Peyer's patch (tissue), 4 donors: ENCODE data around the gene ZNF33B. TPM values are rescaled to one million over a fixed set of nuclear protein-coding genes. Genes with fewer than 3 reads are reported as not detected.
"Not testable (repeated sequence)": the region's sequence is repeated elsewhere in the genome, so short reads cannot be mapped to it uniquely, and the experiment has no call there.

Source experiments
- DNase-seq, 3 donors: peaks; one replicate each; pipeline ENCODE4 v3.0.0-alpha.2; 2017 to 2019
- H3K27ac ChIP-seq, 4 donors: fragments of 200-600 bp; sonication (generic); one replicate each; pipeline ENCODE4 v1.5.1; 2016 to 2019
- H3K27me3 ChIP-seq, 2 donors: fragments of 200-600 bp; sonication (generic); one replicate each; pipeline ENCODE4 v1.5.1; 2019
- H3K36me3 ChIP-seq, 3 donors: fragments of 200-600 bp; sonication (generic); one replicate each; pipeline ENCODE4 v1.5.1; 2016 to 2019
- H3K4me1 ChIP-seq, 4 donors: fragments of 200-600 bp; sonication (generic); one replicate each; pipeline ENCODE4 v1.5.1; 2016 to 2019
- H3K4me3 ChIP-seq, 4 donors: fragments of 200-600 bp; sonication (generic); 1 replicate in 3 of 4; 2 replicates in 1 of 4; pipeline ENCODE4 v1.5.1; 2016 to 2019; ENCODE audit warnings: mild to moderate bottlenecking in 1 of 4
- H3K9me3 ChIP-seq, 4 donors: fragments of 200-600 bp; sonication (generic); one replicate each; pipeline ENCODE4 v1.5.1; 2016 to 2019; ENCODE audit warnings: mild to moderate bottlenecking in 1 of 4
- CTCF ChIP-seq, 6 experiments: fragments of 450-650 bp in 4 of 6; fragments of 200-600 bp in 2 of 6; sonication (generic) in 1 of 6; IDR thresholded peaks; one replicate each; pipeline ENCODE4 v1.5.1; 2017 to 2019; ENCODE audit warnings: antibody characterized with exemption in 6 of 6, mild to moderate bottlenecking in 3 of 6, moderate library complexity in 1 of 6
- POLR2A ChIP-seq, 2 donors: fragments of 450-650 bp; IDR thresholded peaks; one replicate each; pipeline ENCODE4 v1.5.1; 2017; ENCODE audit warnings: antibody characterized with exemption in 2 of 2, mild to moderate bottlenecking in 2 of 2, moderate library complexity in 2 of 2
- total RNA-seq, 4 donors: library from RNA; depleted of rRNA; stranded (reverse); fragments of >200 nt; gene quantifications; one replicate each; pipeline ENCODE4 v1.1.0, GENCODE V29; 2016

ZNF33B gene
- total RNA-seq = 100 to 1,000 TPM in 1 of 4 donors, 10 to 100 TPM in 2, 1 to 10 TPM in 1; 7.4 to 140 (median 19.0) TPM

DNA sequence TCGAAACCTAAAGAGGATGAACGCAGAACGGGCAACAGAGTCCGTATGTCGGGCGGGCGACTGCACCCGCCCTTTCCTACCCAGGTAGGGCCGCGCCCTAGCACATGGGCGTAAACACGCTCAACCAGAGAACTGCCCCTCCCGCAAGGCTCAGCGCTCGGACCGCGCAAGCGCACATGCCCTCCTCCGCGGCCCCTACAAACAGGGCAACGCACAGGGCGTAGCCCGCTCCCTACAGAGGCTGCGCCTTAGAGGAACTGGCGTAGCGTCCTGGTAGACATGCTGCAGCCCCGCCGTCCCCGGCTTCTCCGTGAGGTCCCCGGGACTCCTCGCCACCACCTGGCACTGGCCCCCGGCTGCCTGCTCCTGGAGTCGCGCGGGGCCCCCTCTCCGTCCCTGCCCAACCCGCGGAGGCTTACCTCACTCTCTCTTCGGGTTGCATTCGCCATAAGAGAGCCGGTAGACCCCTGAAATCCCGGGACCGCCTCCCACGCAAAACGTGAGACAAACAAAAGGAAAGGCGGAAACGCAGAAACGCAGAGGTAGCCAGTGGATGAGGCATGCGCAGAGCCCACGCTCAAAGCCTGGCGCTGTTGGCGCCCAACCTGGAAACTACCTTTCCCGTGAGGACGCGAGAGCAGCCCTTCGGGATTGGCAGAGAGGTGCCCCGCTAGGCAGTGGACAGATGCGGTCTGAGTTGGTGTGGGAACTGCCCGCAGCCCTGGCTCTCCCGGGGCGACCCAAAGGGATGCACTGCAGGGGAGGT, at the start of gene ZNF33B:
TSS of gene ZNF33B (minus strand) at position 516 of the 766 bp plus-strand sequence. CDS start 1,642 bp downstream, outside the sequence.
- Histone ChIP-seq H3K4me1 (peaks cover 0 to 34% (median 5%) of the 10 kb centered on the region in 4 donors), H3K27ac (peak within 1 kb of the TSS; percentile 84 to 97 (median 96)), H3K9me3 (no peaks in the 10 kb centered on the region), H3K36me3 (peaks cover 0 to 2% (median 0%) of the 10 kb centered on the region in 3 donors), H3K27me3 (no peaks in the 10 kb centered on the region), H3K4me3 (peak within 1 kb of the TSS; percentile 65 to 89 (median 74))
- peak; percentile 92 to 98 (median 97) for DNase-seq
- TF ChIP-seq CTCF (IDR thresholded peaks at IDR 0.05) (no peak), POLR2A (IDR thresholded peaks at IDR 0.05) (peak; percentile 74 to 82)

- no peak overlapping the region for H3K27ac ChIP-seq
- no peak for DNase-seq
- no peaks in the 10 kb centered on the region for H3K9me3 ChIP-seq
- no peaks in the 10 kb centered on the region for H3K27me3 ChIP-seq
- TF ChIP-seq POLR2A (IDR thresholded peaks at IDR 0.05) (no peak), CTCF (IDR thresholded peaks at IDR 0.05) (no peak)
- no peaks in the 10 kb centered on the region for H3K4me1 ChIP-seq
- H3K36me3 ChIP-seq = no peaks in the 10 kb centered on the region
- no peak overlapping the region for H3K4me3 ChIP-seq
Measured at GRCh38 chr10:42684517-42684916, 46.1 kb upstream of the ZNF33B start.

GRCh38 chr10:42680267-42680666, 41.9 kb upstream of the ZNF33B start:
- Histone ChIP-seq H3K27me3 (no peaks in the 10 kb centered on the region), H3K9me3 (no peaks in the 10 kb centered on the region)
- TF ChIP-seq CTCF (IDR thresholded peaks at IDR 0.05) (no peak), POLR2A (IDR thresholded peaks at IDR 0.05) (no peak)

GRCh38 chr10:42665181-42665979, 27.0 kb upstream of the ZNF33B start:
- DNase-seq = peak in 2 of 3 donors; percentile 55 to 61
- H3K27ac ChIP-seq, H3K9me3 ChIP-seq, H3K4me1 ChIP-seq, H3K27me3 ChIP-seq, H3K4me3 ChIP-seq, H3K36me3 ChIP-seq: not testable (repeated sequence)

More at GRCh38 chr10:42680267-42680666, 41.9 kb upstream of the ZNF33B start:
- DNase-seq = no peak
- Histone ChIP-seq H3K4me1 (no peaks in the 10 kb centered on the region), H3K36me3 (no peaks in the 10 kb centered on the region), H3K27ac (no peak overlapping the region), H3K4me3 (no peak overlapping the region)

GRCh38 chr10:42654419-42654818, 16.0 kb upstream of the ZNF33B start:
- Histone ChIP-seq H3K36me3 (no peaks in the 10 kb centered on the region), H3K9me3 (no peaks in the 10 kb centered on the region), H3K27me3 (no peaks in the 10 kb centered on the region), H3K27ac (no peak overlapping the region), H3K4me1 (no peaks in the 10 kb centered on the region), H3K4me3 (no peak overlapping the region)
- TF ChIP-seq POLR2A (IDR thresholded peaks at IDR 0.05) = no peak
- TF ChIP-seq CTCF (IDR thresholded peaks at IDR 0.05) = no peak
- no peak for DNase-seq

- H3K27ac ChIP-seq = no peak overlapping the region
Measured at GRCh38 chr10:42652858-42653257, 14.5 kb upstream of the ZNF33B start.

More at GRCh38 chr10:42652858-42653257, 14.5 kb upstream of the ZNF33B start:
- DNase-seq = no peak
- H3K27me3 ChIP-seq = no peaks in the 10 kb centered on the region
- TF ChIP-seq POLR2A (IDR thresholded peaks at IDR 0.05) = no peak
- H3K4me1 ChIP-seq = no peaks in the 10 kb centered on the region
- no peaks in the 10 kb centered on the region for H3K36me3 ChIP-seq
- no peak overlapping the region for H3K4me3 ChIP-seq
- no peaks in the 10 kb centered on the region for H3K9me3 ChIP-seq
